HTR-8/SVneo (cell line): ENCODE measurements around the gene FHIT.

Experiments used
- DNase-seq: peaks from one replicate; pipeline ENCODE4 v3.0.0; 2011; ENCODE audit warnings: low spot score, mixed read lengths; ENCODE audit not compliant: insufficient read length
- FAIRE-seq: peaks from 2 replicates; lab custom pipeline; 2011; peaks lifted over from hg19 to GRCh38; lab: Jason Lieb, UNC

FHIT gene

DNA sequence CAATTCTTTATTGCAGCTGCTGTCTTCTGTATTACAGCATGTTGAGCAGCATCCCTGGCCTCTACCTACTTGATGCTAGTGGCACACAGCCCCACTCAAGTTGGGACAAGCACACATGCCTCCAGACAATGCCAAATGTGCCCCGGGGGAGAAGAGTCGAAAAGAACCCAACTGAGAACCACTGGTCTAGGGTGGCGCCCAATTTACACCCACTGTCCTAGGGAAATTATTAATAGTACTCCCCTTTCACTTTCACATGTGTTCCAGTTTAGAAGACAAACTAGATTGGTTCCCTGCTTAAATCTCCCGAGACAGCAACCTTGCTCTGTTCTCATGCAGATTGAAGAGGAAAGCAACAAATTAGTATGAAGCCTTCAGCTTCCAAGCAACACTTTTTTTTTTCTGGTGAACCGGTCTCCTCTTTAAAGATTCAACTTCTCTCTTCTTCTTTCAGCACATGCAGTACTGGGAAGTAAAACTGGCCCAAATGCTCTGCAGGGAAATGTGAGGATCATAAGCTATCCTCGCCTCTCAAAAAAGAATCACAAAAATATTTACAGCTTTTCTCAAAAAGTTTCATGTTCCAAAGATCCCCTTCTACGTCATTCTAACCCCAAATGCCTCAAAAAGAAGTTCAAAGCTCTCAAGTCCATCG lies 1377.5 kb downstream of the FHIT start:
- FAIRE-seq (no peak), DNase-seq (no peak)

DNA sequence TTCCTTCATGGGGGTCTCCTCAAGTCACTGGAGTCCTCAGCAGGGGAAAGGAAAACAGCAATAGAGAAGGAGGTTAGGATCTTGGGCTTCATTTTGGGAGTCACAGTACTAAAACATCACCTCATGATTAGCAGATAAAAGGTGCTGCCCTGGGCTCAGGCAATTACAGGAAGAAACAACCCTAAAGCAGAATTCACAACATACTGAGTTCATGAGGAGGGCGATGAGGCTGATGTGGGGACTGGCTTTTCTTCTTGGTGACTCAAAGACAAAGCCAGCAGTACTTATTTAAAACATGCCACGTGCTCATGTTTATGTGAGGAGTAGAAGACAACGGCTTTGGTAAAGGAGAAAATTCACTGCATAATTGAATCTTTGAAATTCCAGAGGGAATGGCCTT lies 1379.1 kb downstream of the FHIT start:
- DNase-seq (no peak), FAIRE-seq (no peak)

DNA sequence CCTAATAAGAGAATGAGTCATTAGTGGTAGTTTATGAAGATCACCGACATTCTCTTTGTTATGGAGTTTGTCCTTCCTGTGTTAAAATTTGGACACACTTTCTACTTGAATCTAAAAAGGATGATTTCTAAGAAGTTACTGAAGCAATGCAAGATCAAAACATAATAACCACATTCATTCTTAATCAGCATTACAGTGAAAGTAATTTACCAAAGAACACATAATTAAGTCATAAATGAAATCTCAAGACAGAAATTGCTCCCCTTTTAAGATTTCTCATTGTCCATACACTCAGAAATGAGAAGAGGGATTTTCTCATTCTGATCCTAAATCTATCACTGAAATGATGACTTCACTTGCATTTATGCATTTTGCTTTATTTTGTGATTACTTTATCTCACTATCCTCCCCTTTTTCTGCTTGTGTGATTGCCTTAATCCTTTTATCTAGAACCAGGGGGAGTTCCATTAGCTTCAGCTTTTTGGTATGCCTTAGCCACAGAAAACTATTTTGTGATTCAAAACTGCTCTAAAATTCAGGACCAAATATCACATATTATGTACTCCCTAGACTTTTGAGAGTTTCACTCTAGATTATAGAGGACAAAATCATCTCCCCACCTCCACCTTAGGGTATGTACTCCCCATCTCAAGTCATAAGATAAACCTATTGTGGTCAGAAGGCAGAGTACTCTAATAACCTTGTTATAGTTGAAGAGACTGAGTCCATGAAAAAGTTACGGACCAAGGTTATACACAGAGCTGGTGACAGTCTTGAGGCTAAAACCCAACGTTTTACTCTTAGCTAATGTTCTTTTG lies 1383.9 kb downstream of the FHIT start:
- DNase-seq (no peak), FAIRE-seq (no peak)

DNA sequence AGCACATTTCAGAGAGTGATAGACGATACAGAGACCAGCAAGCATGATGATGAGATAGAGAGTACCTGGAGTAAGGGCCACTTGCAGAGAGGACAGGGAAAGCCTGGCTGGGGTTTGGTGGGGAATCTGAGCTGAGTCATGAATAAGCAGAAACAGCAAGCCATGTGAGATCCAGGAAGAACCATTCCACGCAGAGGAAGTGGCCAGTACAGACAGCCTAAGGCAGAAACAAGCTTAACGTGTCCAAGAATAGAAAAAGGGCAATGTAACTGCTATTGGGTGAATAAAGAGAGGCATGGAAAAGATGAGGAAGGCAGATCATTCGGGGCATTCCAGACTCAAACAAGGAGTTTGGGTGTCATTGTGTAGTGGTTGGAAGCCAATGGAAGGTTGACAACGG lies 1385.2 kb downstream of the FHIT start:
- FAIRE-seq (no peak), DNase-seq (no peak)

DNA sequence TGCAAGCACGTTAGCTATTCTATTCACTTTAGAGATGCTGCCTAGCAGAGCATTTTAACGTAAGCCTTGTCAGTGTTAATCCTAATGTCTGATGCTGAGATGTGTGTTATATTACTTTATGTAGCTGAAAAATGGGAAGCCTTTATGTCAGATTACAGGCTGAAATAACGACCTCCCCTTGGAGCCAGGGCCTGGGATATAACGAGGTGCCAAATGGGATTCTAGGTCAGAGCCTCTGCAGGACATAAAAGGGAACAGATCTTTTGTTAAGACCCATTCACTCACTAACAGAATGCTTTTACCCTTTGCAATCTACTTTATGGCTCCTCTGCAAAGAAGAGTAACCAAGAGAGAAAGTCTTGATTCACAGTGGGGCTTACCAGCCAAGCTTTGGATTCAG lies 1385.9 kb downstream of the FHIT start:
- FAIRE-seq (no peak), DNase-seq (no peak)

DNA sequence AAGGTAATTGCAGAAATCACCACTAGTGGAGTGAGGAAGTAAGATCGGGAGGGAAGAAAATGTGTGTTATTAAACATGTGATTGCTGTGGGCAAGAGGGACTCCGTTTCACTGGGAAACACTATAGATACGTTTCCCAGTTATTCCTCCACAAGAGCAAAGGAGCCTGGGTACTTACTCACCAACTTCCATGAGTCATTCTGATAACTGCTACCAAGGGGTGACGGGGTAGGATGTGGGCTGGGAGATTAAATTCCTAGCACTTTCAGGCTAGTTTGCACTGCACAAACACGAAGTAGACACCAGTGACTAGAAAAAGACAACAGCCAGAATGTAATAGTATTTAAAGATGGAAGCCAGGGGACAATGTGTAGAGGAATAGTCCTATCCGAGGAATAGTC lies 1388.6 kb downstream of the FHIT start:
- no peak for FAIRE-seq
- DNase-seq: peak; percentile 19

DNA sequence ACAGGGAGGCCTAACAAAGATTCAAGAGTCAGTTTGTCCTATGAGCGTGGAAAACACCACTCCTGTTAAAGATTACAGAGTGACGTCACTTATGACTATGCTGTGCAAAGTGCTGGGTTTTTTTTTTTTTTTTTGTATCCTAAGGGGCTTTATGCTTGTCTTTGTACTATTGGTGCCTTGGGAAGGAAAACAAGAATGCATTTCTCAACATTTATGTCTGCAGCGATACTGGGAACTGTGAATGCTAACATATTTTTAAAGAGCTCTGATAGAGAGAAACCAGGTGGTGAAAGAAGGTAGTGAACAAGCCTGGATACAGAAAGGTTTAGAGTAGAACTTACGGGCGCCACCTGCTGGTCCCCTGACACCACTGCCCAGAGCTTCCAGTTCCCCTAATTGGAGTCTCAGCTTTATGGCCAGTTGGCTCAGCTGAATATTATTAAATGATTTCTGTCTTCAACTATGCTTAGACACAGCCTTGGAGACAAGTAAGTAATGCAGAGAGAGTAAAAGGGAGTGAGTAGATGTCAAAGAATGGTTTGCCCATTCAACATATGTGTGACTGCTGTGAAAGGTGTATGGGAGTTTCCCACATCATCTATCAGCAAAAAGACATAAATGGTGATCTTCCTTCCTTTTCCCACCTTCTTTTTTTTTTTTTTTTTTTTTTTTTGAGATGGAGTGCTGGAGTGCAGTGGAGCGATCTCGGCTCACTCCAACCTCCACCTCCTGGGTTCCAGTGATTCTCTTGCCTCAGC lies 1393.5 kb downstream of the FHIT start:
- DNase-seq (peak; percentile 61), FAIRE-seq (no peak)

DNA sequence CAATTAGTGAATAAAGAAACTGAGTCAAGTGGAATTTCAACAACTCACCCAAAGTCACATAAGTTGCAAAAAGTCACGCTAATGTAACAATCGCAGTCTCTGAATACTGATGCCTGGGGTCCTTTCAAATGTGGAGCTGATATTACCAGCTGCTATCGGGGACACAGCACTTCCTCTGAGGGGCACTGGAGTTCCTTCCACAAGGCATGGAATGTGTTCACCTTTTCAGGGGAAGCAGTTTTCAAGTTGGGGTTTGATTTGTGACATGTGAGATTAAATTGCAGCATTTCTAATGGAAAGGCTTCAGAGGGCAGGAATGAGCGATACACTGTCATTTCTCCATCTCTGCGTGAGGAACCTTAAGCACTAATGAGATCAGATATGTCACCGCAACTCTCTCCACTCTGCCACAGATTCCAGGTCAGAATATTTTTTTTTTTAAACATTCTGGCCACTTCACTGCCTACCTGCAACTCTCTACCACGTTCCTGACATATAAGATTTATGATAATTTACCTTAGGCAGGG lies 1394.3 kb downstream of the FHIT start:
- FAIRE-seq: no peak
- no peak for DNase-seq

DNA sequence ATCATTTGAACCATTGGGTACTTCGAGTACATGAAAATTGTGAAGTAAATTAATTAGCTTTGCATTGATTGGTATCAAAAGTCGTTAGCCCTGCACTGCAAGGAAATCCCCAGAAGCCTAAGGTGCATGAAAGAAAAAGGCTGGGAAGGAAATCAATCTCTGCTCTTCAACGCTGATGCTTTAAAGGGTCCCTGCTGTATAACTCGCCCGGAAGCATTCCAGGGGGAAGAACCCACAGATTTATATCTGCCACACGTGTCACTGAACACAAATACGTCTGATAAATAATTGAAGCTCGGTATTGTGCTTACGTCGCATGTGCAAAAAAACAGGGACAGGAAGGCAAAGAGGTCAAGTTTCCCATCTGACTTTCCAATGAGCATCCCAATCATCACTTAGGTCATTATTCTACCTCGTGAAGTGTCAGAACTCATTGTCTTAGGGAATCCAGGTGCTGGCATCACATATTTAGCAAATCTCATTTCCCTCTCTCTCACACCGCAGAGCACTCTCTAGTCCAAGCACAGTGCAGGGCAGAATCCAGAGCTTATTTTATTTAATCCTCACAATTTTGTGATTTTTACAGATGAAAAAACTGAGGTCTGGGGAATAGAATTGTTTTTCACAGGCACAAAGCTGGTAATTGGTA lies 1397.1 kb downstream of the FHIT start:
- no peak for DNase-seq
- no peak for FAIRE-seq

DNA sequence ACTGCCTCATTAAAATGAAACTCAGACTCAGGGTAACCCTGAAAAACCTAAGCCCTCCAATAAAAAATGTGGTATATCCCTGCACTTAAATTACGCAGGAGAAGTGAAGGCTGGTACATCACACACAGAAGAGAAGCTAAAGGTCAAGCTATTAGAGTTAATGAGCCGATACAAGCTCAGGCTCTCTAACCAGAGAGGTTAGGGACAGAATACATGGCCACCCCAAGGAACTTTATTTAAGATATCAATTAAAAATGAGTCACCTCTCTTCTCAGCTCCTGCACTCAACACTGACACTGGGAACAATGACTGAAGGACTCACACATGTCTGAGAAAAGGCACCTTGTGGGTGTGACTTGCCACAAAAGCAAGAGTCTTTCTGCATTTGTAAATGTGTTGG lies 1400.8 kb downstream of the FHIT start:
- FAIRE-seq (no peak), DNase-seq (no peak)

DNA sequence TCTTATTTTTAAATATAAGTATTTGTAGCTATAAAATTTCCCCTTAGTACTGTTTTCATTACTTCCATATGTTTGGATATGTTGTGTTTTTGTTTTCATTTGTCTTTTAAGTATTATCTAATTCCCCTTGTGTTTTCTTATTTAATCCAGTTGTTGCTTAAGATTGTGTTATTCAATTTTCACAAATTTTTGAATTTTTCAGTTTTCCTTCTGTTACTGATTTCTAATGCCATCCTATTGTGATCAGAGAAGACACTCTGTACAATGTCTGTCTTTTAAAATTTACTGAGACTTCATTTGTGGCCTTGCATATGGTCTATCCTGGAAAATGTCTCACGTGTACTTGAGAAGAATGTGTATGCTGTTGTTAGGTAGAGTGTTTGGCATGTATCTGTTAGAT lies 1405.9 kb downstream of the FHIT start:
- no peak for DNase-seq
- no peak for FAIRE-seq

DNA sequence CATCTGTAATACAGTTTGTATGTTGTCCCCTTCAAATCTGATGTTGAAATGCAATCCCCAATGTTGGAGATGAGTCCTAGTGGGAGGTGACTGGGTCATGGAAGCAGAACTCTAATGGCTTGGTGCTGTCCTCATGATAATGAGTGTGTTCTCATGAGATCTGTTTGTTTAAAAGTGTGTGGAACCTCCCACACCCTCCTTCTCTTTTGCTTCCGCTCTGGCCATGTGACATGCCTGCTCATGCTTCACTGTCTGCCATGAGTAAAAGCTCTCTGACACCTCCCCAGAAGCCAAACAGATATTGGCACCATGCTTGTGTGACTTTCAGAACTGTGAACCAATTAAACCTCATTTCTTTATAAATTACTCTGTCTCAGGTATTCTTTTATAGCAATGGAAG lies 1407.4 kb downstream of the FHIT start:
- no peak for DNase-seq
- FAIRE-seq: no peak

DNA sequence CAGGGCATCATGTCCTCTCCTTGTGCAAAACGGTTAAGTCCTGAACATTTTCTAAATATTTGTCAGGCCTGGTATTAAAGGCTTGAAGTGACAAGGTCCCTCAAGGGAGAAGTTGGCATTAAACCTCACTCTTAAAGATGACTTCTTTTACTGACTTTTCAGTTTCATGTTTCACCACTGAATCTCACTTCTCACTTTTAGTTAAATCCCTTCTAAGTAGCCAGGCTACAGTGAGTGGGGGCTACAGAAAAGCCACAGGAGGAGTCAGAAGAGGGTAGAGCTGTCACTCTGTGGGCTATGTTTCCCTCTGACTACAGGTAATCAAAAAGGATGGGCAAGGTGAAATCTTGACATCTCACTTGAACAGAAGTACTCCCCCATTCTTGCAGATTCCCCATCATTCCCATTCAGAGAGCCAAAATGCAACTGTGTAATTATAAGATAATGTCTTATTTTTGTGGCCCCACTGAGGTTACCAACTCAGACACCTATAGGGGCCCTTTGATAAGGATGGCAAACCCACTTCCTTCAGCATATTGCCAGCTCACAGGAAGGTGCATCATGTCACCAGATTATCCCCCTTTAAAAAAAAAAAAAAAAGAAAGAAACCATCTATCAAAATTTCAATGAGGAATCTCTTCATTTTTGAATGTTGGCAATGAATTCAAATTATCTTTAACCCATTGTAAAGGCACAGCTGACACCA lies 1411.3 kb downstream of the FHIT start:
- FAIRE-seq: no peak
- no peak for DNase-seq

DNA sequence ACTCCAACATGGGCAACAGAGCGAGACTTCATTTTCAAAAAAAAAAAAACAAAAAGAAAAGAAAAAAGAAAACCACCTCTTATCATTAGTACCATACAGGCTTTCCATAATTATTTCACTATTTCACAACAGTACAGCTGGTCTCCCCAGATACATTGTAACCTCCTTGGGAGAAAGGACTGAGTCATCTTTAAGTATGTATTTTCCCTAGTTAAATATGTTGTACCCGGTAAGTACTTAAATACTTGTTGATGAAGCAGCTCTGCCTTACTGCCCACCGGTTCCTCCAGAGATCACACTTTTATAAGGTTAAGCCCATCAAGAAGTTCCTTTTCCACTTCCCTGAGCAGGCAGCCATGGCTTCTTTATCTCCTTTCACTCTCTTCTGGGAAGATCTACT lies 1412.0 kb downstream of the FHIT start:
- no peak for DNase-seq
- no peak for FAIRE-seq

DNA sequence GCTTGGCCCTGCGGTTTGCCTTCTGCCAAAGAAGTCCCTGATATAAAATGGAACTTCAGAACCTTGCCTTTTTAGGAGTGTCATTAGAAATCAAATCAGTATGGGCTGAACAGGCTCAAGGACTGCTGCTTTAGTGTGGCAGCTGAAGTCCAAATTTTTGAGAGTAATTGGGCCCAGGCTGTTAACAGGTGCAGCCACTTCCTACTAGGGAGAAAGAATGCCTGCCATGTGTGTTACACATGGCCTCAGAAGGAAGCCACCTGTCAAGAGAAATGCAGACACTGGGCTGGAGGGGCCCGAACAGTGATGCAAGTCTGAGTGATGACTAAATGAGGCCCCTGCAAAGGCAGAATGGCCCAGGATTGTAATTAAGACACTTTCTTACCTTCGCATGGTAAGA lies 1414.7 kb downstream of the FHIT start:
- FAIRE-seq (no peak), DNase-seq (no peak)

DNA sequence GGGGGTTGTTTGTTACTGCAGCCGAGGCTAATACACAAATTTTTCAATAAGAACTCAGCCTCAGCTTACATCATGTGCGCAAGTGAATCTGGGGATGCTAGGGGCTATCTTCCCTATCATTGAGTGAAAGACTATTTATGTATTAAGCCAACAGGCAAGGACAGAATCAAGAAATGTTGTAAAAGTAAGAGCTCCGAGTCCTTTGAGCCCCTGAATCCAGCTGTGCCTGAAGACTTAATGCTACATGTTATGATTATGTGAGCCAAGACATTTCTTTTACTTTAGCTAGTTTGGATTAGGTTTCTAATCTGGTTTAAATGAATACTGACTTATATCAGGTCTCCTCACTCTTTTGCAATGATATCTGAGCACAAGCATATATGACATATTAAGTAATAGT lies 1418.5 kb downstream of the FHIT start:
- DNase-seq (no peak), FAIRE-seq (no peak)

DNA sequence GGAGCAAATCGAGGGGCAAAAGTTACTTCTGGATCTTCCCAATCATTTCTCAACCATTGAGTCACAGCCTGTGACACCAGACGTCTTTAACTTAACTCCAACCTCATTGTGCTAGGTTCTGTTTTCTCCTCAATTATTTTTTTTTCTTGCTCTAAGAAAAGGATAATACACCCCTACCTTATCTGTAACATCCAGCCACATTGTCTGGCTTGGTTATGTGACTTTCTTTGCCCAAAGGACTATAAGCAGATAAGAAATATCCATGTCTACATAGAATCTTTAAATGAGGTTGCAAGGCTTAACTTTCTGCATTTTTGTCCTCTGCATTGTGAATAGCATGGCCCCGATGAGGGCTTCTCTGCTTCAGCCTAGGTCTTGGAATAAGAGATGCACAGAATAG lies 1419.0 kb downstream of the FHIT start:
- DNase-seq: no peak

DNA sequence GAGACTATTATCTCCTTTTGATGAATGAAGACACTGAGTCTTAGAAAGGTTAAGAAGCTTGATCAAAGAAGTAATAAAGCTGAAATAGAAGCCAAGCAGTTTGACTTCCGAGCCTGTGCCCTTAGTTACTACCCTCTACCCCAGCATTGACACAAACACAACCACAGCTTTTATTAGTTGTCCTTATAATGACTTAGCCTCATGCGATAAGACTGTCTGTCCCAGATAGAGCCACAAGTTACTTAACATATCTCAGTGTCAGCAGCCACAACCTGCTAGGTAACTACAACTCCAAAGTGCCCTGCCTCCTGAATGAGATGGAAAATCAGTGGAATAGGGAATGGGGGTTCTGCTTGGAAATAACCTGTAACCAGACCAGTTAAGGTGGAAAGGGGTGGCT lies 1419.9 kb downstream of the FHIT start:
- DNase-seq (no peak), FAIRE-seq (no peak)

More for the DNA sequence above, 1419.0 kb downstream of the FHIT start:
- no peak for FAIRE-seq

DNA sequence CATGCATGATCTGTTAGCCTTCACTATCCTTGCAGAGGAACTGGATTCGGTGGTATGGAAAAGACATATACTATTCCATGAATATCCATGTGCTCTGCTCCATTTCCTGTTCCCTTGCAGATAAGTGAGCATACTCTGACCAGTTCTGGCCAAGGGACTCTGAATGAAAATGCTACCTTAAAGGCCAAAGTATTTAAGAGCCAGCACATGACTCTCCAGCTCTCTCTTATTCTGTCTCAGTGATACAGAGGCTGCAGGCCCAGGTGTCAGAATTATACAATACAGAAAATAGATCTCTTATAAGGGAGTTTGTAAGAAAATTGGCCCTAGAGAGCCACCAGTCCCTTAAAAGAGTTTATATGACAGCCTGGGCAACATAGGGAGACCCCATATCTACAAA lies 1421.7 kb downstream of the FHIT start:
- no peak for FAIRE-seq
- DNase-seq: no peak

DNA sequence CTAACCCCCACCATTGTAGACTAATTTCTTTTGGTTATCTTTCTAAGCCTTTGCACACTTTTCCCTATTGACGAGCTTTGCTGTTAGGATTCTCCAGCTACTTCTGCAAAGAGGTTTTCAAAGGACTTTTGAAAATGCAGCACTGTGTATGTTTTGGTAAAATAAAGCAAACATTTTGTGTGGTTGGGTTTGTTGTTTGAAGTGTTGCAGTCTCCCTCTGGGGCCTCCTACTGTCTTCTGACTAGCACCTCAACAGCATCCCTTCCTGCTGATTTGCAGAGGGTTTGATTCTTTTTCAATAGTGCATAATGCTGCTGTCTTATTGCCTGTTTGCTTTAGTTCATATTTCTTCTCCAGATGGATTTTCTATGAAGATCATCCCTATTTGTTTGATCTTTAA lies 1426.4 kb downstream of the FHIT start:
- FAIRE-seq (no peak), DNase-seq (no peak)
